Prostate gland (tissue), 2 donors: Measurements from ENCODE around the gene EXOC2.

Source experiments
- CTCF ChIP-seq, 4 experiments: fragments of 200-600 bp in 2 of 4; fragments of 450-650 bp in 2 of 4; sonication (generic) in 2 of 4; IDR thresholded peaks; 1 replicate in 3 of 4; 2 replicates in 1 of 4; pipeline ENCODE4 v1.5.1; 2016 to 2019; ENCODE audit warnings: antibody characterized with exemption in 4 of 4, mild to moderate bottlenecking in 2 of 4, moderate library complexity in 2 of 4
- POLR2A ChIP-seq: fragments of 450-650 bp; IDR thresholded peaks from one replicate; pipeline ENCODE4 v1.6.1; 2016; ENCODE audit warnings: antibody characterized with exemption, mild to moderate bottlenecking
- POLR2AphosphoS5 ChIP-seq: sonication (generic); formaldehyde crosslinking; IDR thresholded peaks from one replicate; pipeline ENCODE4 v1.6.1; 2017; ENCODE audit warnings: antibody characterized with exemption

- TF ChIP-seq POLR2A (no peak), CTCF (IDR thresholded peaks at IDR 0.05) (no peak), POLR2AphosphoS5 (no peak)
Measured at GRCh38 chr6:712805-713204, 19.9 kb upstream of the EXOC2 start.
